Stimulated activated CD8-positive, alpha-beta memory T cell treated with anti-CD3 and anti-CD28 coated beads, Interleukin-15, amount 100 ng/mL, for 4 hours (primary cell): ENCODE measurements around the gene HABP2.
A peak's percentile ranks its signal among the peaks of the same experiment; 100 is the strongest.

ENCODE experiments used
- DNase-seq, 2 donors: peaks; one replicate each; pipeline ENCODE4 v3.0.0-alpha.2; 2020; ENCODE audit warnings: low read depth in 2 of 2

Gene HABP2

GRCh38 chr10:113557903-113558321 is 5.1 kb downstream of the HABP2 start:
- DNase-seq = no peak

DNA sequence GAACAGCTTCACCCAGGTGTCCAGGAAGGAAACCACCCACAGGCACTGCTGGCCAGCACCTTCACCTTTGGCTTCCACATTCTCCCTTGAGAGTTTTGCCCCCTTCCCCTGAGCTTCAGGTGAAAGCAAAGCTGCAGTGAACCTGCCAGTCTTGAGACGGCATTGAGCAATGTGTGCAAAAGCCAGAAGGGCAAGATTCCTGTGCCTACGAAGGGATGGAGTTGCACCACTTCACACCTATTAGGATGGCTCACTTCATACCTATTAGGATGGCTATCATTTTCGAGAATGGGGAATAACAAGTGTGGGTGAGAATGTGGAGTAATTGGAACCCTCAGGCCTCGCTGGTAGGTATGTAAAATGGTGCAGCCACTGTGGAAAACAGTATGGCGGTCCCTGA is 7.2 kb downstream of the HABP2 start:
- no peak for DNase-seq

- no peak for DNase-seq
Observed at GRCh38 chr10:113561214-113561613, 8.4 kb downstream of the HABP2 start.

DNA sequence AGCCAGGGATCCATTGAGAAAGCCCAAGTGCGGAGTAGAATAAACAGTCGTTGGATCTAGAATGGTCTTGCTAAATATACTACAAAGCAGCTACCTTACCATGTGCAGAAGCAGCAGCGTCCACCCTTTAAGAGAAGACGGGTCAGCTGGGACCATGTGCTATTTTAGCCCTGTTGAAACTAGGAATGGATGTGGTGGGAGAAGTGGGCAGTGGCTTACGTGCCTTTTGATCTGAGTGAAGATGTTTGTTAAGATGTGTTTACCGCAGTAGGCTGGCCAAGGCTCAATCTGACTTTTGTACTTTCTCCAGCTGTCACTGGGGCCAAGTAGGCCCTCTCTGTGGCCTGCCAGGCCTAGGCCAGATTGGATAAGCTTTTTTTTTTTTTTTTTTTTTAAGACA is 9.2 kb downstream of the HABP2 start:
- DNase-seq = no peak

- no peak for DNase-seq
Observed at GRCh38 chr10:113562704-113563103, 9.9 kb downstream of the HABP2 start.

DNA sequence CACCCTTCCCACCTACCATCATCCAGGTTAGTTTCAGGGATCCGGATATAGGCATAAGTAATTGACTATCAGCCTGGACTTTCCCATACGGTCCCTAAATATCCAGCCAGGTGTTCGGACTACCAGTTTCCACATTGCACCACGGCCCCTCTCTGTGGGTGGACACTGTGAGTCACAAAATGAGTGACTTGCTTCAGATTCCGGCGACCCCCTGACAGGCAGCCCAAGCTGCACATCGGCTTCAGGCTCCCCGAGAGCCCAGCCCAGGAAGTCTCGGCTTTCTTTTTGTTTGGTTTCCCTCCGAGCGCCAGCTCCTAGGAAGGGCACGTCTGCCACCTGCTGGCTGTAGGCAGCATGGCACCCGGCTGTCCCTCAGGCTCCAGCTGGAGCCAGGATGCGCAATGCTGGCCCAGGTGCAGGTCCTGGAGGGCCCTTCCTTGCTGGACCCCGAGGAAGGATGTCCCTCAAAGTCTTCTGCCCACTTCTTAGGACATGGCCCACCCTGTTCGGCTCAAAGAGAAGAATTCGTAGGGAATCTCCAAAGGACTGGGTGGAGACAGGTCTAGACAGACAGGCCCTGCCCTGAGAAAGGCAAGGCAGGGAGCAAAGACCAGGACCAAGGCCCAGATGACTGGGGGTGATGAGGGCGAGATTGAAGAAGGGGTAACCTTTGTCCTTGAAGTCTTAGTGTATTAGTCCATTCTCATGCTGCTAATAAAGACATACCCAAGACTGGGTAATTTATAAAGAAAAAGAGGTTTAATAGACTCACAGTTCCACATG is 10.6 kb downstream of the HABP2 start:
- DNase-seq = peak; percentile 8 to 14

DNA sequence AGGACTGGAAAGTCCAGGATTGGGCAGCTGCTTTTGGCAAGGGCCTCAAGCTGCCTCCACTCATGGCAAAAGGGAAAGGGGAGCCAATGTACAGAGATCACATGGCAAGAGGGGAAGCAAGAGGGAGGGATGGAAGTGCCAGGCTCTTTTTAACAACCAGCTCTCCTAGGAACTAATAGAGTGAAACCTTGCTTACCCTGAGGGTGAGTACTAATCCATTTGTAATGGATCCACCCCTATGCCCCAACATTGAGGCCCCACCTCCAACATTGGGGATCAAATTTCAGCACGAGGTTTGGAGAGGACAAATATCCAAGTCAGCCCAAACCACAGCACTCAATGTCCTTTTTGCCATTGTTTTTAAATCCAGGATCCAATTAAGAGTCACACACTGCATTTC is 12.5 kb downstream of the HABP2 start:
- DNase-seq = no peak

DNA sequence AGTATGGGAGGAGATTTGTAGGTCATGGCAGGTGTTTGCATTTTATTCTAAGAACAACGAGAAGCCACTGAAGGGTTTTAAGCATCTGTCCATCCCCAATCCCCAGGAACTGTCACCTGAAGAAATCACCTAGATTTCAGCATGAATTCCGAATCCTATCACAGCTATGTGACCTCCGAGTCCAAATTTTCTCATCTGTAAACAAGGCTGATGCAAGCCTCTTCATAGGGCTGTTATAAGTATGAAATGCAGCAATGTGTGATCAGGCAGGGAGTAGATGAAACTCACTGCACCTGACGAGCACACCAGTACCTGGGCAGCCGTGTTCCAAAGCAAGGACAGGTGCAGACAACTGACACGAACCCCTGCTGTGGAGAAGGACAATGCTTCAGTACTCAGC is 14.0 kb downstream of the HABP2 start:
- no peak for DNase-seq

GRCh38 chr10:113569576-113569975 is 16.7 kb downstream of the HABP2 start:
- DNase-seq = no peak

- no peak for DNase-seq
Observed at GRCh38 chr10:113572520-113573290, 19.9 kb downstream of the HABP2 start.

GRCh38 chr10:113573368-113573767 is 20.5 kb downstream of the HABP2 start:
- no peak for DNase-seq

GRCh38 chr10:113576852-113577251 is 24.0 kb downstream of the HABP2 start:
- DNase-seq = no peak

GRCh38 chr10:113578773-113579172 is 25.9 kb downstream of the HABP2 start:
- DNase-seq = no peak

DNA sequence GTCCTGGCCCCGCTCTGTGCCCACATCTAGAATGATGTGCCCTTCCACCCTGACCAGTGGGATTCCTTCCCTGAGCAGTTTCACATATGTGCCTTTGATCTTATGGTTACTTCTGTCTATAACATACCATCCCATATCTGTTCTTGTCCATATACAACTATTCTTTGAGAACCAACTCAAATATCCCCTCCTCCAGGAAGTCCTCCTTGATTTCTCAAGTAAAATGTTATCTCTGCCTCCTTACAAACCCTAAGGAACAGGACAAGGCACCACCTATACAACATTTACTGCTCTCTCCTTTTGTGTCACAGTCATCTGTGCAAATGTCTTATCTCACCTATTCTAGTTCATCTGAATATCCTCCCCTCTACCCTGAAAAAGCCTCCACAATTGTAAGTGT is 28.2 kb downstream of the HABP2 start:
- no peak for DNase-seq

DNA sequence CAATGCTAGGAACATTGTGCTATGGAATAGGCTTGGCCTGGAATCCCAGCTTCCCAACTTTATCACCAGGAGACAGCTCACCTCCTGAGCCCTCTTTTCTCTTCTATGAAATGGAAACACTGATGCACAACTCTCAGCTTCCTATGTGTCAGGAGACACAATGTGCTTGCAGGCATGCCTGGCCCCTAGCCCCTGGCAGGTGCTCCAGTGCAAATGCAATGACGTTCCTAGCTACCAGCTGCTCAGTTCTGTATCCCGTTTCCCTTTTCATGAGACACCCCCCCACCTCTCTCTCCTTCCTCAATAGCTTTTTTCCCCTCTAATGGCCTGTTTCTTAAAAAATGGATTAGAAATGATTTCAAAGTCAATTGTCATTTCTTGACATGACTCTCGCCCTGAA is 30.7 kb downstream of the HABP2 start:
- DNase-seq = no peak

DNA sequence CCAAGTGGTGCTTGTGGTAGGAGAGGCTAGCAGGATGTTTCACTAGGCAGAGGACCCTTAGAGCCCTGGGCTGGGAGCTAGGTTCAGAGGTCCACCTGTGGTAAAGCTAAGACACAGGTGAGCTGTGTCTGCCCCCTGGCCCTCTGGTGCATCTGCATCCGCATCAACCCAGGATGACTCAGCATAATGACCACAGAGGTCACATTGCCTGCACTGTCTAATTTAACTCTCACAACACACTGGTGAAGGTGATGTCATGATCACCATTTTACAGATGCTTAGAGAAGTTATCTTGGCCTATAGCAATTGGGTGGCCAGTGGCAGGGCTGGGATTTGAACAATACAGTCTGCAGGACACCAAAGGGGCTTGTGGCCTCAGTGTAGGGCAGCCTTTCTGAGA is 33.1 kb downstream of the HABP2 start:
- no peak for DNase-seq

GRCh38 chr10:113589201-113589770 is 36.4 kb downstream of the HABP2 start:
- DNase-seq = no peak

GRCh38 chr10:113590581-113590980 is 37.7 kb downstream of the HABP2 start:
- DNase-seq = no peak

DNA sequence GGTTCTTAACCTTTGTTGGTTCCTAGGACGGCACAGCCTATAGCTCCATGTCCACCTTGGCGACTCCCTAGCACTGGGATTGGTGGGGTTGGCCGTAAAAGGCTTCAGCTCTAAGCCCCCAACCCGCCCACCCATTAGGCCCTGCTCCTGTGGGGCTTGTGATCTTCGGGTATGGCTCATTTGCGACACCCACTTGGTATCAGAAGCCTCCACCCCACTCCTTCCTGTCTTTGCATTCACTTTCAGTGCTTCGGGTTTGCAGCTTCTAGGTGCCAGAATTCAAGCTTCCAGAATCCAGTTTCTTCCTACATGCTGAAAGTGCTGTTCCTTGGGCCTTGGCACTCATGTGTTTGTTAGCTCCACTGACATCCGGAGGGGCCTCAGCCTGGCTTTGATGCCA is 39.5 kb downstream of the HABP2 start:
- DNase-seq = no peak

GRCh38 chr10:113594652-113595051 is 41.8 kb downstream of the HABP2 start:
- DNase-seq = no peak

- DNase-seq = no peak
Observed at GRCh38 chr10:113600569-113600968, 47.7 kb downstream of the HABP2 start.

- DNase-seq = no peak
Observed at GRCh38 chr10:113603057-113603777, 50.4 kb downstream of the HABP2 start.
